Stimulated activated CD4-positive, alpha-beta T cell treated with anti-CD3 and anti-CD28 coated beads, Interleukin-4, amount 100 ng/mL, for 4 hours (primary cell): ENCODE results near the gene ATP6V1B1.

Experiments
- DNase-seq, 2 experiments: peaks; one replicate each; pipeline ENCODE4 v3.0.0-alpha.2; 2020

ATP6V1B1 gene

DNA sequence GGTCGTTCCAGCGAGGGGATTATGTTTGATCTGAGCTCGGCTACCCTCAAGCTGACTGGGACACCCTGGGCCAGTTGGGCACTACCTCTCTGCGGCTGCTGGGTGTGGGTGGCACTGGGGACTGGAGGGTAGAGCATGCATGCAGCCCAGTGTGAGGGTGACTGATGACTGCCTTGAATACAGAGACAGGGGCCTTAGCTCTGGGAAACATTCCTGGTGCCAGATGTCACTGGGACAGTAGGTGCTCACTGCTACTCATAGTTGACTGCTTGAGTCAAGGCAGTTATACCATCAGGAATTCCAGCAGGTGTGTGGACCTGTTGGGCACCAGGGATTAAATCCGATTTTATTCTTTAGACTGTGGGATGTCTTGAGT, 33.6 kb upstream of the ATP6V1B1 start:
- DNase-seq = no peak

DNA sequence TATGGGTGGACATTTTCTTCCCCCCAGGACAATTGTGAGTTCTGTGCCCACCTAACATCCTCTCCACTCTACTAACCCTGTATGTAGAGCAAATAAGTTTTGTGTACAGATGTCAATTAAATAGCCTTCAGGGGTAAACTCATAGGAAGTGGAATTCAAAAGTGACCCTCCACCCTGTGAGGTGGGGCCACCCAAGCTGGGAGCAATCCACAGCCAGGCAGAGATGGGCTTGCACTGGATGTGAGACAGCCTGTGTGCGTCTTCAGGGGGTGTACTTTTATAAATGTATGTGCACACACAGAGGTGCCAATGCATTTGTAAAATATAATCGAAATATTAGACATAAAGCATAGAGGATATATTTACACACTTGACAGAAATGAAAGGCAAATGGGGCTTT, 33.1 kb upstream of the ATP6V1B1 start:
- DNase-seq = no peak

GRCh38 chr2:70903171-70903570, 32.5 kb upstream of the ATP6V1B1 start:
- DNase-seq = no peak

- no peak for DNase-seq
These were observed 31.9 kb upstream of the ATP6V1B1 start for GRCh38 chr2:70903641-70904340.

- no peak for DNase-seq
These were observed 31.1 kb upstream of the ATP6V1B1 start for GRCh38 chr2:70904371-70905216.

GRCh38 chr2:70905443-70906421, 30.0 kb upstream of the ATP6V1B1 start:
- DNase-seq = no peak

GRCh38 chr2:70906439-70907005, 29.2 kb upstream of the ATP6V1B1 start:
- no peak for DNase-seq

DNA sequence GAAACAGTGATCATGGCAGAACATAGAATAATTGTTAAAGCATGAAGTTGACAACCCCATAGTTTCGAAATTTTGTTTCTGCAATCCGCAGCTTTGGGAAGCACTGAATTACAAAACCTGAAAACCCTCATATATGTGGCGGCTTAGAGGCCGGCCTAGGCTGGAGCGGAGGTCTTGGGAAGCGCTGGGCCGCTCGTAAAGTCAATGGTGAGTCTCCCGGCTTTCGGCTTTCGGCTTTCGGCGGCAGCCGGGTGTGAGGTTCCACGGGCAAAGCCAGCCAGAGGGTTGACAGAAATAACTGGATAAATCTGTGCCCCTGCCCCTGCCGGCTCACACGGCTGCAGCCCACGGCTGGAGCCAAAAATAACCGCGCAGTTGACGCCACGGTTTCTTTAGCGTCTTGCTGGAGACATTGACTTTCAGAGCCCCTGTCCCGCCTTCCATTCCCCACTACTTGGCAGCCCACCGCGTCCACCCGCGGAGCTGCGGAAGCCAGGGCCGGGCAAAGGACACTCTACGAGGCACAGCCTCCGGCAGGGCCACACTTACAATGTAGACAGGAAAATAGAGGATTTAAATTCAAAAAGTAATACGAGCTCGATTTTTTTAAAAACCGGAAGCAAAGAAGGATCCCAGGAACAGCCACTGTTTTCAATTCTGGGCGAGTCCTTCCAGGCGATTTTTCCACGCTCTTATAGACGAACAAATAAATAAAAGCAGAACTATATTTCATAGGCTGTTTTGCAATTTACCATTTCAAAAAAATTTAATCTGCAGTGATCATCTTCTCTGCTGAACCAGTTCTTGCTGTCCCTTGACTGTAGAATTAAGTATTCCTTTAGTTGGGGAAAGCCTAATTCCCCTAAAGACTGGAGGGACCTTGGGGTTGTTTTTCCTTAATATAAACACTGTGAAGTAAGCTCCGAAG, 28.3 kb upstream of the ATP6V1B1 start:
- DNase-seq = no peak

DNA sequence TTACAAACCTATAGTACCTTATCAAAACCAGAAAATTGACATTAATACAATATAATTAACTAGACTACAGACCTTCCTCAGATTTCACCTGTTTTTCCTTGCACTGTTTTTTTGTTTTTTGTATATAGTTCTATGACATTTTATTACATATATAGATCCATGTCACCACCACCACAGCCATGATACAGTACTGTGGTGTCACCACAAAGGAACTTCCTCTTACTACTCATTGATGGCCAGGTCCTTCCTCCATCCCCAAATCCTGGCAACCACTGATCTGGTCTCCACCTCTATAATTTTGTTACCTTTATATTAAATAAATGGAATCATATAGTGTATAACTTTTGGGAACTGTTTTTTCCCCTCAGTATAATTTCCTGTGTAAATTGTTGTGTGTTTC, 19.4 kb upstream of the ATP6V1B1 start:
- no peak for DNase-seq

- no peak for DNase-seq
These were observed 17.7 kb upstream of the ATP6V1B1 start for GRCh38 chr2:70918016-70918415.

DNA sequence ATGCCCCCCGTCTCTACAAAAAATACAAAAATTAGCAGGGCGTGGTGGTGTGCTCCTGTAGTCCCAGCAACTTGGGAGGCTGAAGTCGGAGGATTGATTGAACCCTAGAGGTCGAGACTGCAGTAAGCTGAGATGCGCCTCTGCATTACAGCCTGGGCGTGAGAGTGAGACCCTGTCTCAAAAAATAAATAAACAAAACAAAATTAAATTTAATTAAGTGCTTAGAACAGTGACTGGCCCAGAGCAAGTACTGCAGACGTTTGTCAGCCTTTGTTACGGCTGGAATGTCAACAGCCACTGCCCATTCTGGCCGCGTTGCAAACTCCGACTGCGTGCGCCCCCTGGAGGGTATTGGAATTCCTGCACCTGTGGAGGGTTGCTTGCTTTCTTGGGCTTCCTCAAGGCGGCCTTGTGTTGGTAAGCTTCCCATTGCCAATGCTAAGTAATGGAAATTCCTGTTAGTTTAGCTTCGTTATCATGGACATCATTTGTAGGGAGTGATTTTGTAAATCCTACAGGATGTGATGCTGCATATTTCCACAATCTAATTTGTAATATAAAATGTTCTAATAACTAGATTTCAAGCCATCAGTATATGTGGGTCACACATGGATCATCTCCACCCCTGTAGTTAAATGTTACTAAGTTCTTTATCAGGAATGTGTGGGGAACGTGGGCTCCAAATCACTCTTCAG, 15.9 kb upstream of the ATP6V1B1 start:
- peak; percentile 56 to 73 for DNase-seq

- no peak for DNase-seq
These were observed 15.4 kb upstream of the ATP6V1B1 start for GRCh38 chr2:70920367-70920715.

DNA sequence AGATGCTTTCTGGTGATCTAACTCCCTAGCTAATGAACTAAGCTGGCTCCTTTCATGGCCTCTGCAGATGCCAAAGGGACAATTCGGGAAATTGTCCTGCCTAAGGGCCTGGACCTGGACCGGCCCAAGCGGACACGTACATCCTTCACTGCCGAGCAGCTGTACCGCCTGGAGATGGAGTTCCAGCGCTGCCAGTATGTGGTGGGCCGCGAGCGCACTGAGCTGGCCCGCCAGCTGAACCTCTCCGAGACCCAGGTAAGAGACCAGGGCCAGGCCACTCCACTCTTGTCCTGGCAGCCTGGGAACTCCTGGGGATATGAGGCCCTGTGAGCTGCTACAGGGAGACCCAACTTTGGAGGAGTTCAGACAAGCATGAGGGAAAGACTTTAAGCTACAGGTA, 14.7 kb upstream of the ATP6V1B1 start:
- no peak for DNase-seq

DNA sequence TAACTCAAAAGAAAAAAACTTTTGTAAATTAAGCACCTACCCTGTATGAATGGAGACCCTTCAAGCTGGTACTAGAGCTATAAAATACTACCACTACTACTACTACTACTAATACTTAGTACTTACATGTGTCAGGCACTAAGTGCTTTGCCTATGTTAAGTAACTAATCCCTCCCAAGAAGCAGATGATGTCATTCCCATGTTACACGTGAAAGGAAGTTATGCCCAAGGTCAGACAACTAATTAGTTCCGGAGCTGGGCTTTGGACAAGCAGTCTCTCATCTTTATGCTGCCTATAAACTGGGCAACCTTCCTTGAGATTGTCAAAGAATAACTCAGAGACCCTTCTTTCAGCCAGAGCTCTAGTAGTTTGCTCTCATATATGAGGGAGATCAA, 13.9 kb upstream of the ATP6V1B1 start:
- DNase-seq = no peak

GRCh38 chr2:70922235-70923234, 13.2 kb upstream of the ATP6V1B1 start:
- DNase-seq = no peak

GRCh38 chr2:70923378-70924015, 12.2 kb upstream of the ATP6V1B1 start:
- DNase-seq = no peak

DNA sequence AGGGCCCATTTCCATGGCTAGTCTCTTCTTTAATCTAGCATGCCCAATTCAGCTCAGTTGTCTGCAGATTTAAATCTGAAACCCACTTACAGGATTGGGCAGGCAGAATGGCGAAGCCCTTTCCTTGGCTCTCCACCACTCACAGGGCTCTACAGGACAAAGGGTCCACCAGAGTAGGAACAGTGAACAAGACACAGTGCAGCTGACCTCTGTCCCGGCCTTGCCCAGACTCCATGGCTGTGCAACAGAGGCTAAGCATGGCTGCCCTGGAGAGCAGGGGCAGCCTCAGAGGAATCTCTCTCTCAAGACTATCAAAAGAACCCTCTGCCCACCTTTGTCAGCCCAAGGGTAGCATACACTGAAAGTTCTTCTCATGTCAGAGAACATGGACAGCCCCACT, 9.7 kb upstream of the ATP6V1B1 start:
- DNase-seq = no peak

DNA sequence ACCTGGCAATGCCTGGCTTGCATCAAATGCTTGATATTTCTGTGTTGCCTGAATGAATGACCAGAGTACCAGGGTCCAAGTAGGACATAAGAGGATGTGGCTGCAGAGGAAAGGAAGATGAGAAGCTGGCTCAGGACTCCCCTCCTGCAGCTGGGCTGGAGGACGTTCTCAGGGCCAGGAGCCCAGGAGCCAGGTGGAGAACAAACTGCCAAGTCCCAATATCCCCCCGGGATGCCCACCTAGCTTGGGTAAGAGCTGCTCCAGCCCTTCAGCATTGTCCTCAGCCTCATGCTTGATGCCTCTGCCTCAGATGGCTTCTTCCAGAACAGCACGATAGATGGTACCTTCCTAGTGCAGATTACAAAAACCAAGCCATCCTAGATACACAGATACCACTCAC, 8.6 kb upstream of the ATP6V1B1 start:
- DNase-seq = no peak

DNA sequence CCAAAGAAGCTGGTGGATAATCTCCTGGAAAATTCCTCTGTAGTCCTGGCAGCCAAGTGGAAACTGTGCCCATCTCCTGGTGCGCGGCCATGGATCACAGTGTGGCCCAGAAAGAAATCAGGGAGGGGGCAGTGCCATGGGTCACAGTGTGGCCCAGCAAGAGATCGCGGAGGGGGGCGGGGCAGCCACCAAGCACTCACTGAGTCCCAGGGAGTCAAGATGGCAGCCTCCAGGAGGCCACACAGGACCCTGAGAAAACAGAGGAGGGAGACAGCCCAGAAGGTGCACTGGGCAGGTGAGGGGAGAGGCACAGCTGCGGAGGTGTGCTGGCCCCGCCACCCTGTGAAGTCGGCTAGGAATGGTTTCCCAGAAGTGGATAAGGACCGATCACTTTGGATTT, 8.1 kb upstream of the ATP6V1B1 start:
- no peak for DNase-seq
